HG02678 (cell line): ENCODE results near the gene TRIM7.
"Not testable (repeated sequence)": the region's sequence is repeated elsewhere in the genome, so short reads cannot be mapped to it uniquely, and the experiment has no call there.

ENCODE experiments used
- ATAC-seq: cut with Tn5 transposase; IDR thresholded peaks from one replicate; pipeline ENCODE4 v1.9.1; 2021; ENCODE audit warnings: mild to moderate bottlenecking, moderate library complexity; ENCODE audit not compliant: unreplicated experiment

The TRIM7 gene

GRCh38 chr5:181194489-181195248 is 10.3 kb downstream of the TRIM7 start:
- no peak for ATAC-seq

GRCh38 chr5:181193656-181194055 is 11.3 kb downstream of the TRIM7 start:
- ATAC-seq, result no peak

DNA sequence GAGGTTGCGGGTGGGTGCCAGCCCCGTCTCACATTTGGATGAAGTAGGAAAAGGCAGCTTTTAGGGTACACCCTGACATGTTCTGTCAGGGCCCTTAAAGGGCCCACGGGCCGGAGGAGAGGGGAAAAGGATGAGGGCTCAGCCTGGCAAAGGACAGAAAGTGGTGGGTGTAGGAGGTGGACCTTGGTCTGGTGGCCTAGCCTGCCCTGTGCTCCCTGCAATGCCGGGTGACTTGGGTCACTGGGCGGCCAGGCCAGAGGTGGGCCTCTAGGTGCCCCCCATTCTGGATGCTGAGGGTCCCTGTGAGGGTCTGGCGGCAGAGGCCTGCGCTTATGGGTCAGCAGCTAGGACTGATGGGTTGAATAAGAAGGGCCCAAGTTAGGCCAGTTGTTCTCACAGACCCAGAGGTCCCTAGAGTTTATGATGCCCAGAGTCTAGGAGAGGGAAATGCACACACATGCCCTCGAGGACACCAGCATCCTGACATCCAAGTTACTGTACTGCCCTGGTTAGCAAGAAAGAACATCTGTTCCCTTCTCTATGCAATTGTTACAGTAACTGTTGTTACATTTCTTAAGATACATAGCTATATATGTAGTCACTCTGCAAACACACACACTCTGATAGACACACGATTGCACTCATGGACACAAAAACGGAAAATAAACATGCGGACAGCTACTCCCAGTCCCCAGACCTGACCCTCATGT is 12.5 kb downstream of the TRIM7 start:
- ATAC-seq, result no peak

GRCh38 chr5:181191526-181192336 is 13.3 kb downstream of the TRIM7 start:
- ATAC-seq, result peak; percentile 68

DNA sequence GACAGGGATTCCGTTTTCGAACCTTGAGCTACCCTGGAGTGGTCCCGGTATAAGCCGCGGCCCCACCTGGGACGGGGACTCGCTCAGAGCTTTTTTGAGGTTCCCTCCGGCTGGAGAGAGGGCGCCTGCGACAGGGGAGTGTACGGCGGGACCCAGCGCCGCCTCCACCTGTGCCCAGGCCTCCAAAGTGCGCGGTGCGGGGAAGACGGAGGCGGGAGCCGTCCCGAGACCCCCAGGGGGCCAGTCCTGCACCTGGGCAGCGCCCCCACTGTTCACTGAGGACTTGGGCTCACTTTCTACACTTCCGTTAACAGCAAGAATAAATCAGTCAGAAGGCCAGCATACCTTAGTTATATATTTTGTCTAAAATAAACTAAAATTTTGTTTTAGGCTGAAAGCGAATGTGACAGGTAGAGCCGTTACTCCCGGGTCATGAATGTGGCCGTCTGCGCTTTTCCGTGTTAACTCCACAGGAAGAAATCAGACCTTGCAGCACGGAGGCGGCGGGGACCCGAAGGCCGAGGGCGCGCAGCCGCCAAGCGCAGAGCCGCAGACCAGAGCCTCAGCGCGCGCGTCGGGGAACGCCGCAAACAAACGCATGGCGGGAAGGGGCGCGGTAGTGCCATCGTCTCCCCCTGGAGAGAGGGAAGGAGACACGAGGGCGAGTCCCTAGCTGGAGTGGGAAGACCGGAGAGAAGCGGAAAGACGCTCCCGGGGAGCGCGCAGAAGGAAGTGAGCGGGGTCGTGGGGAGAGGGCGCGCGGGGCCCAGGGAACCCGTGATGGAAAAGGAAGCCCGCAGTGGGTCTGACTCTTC is 14.1 kb downstream of the TRIM7 start:
- ATAC-seq, result peak; percentile 15

DNA sequence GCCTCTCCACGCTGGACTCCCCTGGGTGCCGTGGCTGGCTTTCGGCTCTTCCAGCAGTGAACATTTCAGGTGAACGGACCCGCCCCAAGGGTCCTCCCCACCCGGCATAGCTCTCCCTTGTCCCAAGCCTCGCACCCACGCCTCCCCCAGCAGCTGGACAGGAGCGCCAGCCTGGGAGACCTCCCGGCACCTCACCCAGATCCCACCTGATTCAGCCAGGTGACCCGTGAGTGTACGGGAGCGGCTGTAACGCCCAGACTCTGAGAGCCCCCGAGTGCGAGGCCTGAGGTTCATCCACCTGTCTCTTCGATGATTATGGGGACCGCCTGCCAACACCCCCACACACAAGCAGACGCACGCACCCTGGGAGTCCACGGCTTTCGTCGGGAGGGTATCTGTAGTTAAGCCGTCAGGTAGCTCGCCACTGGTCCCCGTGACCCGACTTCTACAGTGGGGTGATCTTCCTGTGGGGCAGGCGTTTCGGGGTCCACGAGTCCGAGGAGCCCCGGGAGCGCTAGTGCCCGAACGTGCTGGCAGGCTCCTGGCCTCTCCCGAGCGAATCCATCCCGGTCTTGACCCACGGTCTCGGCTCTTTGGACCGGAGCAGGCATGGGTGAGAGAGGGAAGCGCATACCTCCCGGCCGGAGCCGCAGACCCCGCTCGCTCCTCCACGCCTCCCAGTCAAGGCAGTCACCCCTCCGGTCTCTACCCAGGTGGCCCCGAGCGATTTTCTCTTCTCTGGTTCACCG is 14.9 kb downstream of the TRIM7 start:
- ATAC-seq, result no peak

GRCh38 chr5:181189363-181189961 is 15.5 kb downstream of the TRIM7 start:
- no peak for ATAC-seq

DNA sequence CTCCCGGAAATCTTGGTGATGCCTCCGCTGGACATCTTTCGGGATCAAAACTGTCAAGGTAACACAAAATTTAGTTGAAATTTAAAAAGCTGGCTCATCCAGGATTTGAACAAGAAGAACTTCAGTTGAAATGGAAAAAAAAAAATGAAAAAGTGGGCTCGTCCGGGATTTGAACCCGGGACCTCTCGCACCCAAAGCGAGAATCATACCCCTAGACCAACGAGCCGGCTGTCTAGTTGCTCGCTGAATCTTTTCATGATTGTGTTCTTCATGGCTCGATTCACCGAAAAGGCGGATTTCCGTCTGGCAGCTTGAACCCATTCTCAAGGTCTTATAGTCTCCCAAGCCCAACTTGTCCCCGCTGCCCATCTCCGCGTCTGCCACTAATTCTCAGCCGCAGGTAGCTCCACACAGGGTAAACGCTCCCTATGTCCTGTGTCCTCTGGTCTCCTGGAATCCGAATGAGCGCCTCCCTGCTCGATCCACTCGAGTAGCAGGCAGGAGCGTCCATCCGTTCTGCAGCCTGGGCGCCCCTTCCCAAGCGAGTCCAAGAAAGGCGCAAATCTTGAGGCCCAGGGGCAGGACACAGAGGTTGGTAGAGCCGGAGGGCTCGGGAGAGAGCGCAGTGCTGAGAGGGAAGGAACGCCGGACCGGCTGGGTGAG is 16.2 kb downstream of the TRIM7 start:
- ATAC-seq, result no peak

DNA sequence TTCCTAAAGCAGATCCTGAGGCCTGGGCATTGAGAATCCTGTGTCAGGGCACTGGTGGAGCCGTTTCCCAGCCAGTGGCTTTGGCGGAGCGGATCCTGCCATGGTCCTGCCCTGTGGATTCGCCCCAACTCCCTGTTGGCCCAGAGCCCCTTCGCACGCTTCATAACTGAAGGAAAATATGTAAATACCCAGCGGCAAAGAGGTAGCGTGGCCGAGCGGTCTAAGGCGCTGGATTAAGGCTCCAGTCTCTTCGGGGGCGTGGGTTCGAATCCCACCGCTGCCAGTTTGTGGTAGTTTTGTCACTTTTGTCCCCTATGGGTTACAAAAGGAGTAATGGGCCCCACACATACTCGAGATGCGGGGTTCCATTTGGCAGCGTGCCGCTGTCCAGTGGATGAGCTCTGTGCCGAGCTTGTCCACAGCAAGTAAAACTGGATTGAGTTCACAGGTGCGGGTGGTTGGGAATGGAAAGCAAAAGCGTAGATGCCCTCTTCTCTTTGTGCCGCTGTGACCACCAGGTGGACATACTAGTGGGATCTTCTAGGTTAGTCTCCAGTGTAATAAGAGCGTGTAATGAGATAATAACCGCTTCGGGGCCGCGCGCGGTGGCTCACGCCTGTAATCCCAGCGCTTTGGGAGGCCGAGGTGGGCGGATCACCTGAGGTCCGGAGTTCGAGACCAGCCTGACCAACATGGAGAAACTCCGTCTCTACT is 17.3 kb downstream of the TRIM7 start:
- no peak for ATAC-seq

GRCh38 chr5:181186986-181187499 is 18.0 kb downstream of the TRIM7 start:
- ATAC-seq, result no peak

DNA sequence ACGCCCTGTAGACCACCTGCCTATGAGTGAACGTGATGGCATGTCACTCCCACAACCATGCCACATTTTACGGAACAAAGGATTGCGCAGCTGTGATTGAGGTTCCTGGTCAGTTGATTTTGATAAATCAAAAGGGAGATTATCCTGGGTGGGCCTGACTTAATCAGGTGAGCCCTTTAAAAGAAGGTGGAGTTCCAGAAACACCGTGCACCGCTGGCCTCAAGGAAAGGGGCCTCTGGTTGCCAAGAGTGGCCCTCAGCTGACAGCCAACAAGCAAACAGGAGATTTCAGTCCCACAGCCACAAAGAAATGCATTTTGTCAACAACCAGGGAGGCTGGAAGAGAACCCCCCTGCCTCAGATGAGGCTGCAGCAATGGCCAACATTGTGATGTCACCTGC is 19.0 kb downstream of the TRIM7 start:
- ATAC-seq, result no peak

GRCh38 chr5:181185560-181185959 is 19.4 kb downstream of the TRIM7 start:
- no peak for ATAC-seq

DNA sequence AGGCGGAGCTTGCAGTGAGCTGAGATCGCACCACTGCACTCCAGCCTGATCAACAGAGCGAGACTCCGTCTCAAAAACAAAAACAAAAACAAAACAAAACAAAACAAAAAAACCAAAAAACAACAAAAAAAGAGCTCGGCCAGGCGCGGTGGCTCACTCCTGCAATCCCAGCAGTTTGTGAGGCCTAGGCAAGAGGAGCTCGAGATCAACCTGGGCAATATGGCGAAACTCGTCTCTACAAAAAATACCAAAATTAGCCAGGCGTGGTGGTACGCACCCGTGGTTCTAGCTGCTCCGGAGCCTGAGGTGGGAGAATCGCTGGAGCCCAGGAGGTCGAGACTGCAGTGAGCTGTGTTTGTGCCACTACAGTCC is 20.2 kb downstream of the TRIM7 start:
- ATAC-seq, result no peak

DNA sequence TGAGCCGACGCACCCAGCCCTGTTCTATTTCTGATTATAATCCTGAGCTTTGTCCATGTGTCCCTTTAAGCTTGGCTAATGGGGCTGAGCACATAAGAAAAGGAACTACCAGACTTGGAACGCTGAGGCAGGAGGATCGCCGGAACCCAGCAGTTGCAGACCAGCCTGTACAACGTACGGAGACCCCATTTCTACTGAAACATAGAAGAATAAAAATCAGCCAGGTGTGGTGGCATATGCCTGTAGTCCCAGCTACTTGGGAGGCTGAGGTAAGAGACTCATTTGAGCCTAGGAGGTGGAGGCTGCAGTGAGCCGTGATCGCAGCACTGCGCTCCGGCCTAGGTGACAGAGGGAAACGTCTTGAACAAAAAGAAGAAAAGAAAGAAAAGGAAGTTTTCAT is 22.3 kb downstream of the TRIM7 start:
- ATAC-seq, result no peak

GRCh38 chr5:181181650-181182565 is 23.1 kb downstream of the TRIM7 start:
- ATAC-seq, result peak; percentile 65

DNA sequence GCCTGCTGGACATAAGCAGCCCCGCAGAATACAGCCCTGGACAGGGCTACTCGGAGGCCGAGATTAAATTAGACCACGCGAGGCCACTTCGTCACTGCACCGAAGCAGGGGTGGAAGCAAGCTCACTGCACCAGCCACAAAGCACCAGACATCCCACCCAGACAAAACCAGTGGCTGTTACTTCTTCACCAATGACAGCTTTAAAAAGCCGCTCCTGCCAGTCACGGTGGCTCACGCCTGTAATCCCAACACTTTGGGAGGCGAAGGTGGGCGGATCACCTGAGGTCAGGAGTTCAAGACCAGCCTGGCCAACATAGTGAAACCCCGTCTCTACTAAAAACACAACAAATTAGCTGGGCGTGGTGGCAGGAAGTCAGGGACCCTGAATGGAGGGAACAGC is 27.4 kb downstream of the TRIM7 start:
- ATAC-seq, result not testable (repeated sequence)

GRCh38 chr5:181176254-181176952 is 28.6 kb downstream of the TRIM7 start:
- ATAC-seq, result no peak
